ENCODE data around the gene ZNF609. TPM values are rescaled to one million over a fixed set of nuclear protein-coding genes. Genes with fewer than 3 reads are reported as not detected.

ZNF609 gene
- total RNA-seq, 2 donors from 2014 or later, result 17.9 to 22.7 TPM

DNA sequence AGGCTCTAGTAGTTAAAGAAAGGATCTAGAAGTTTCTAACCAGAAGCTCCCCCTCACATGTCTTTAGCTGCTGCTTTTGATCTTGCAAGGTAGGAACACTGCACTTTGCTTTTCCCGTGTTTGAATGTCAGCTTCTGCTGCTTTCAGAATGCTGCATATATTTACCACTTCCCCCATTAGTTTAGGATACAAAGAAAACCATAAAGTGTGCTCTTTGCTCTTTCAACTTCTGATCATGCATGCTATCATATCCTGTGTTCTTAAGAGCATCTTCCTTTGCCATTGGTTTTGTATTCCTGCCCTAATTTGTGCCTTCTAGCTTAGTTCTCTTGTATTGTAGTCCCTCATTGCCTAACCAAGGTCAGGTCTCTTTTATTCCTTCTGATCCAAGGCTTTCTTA is 43.3 kb downstream of the ZNF609 start:
- Histone ChIP-seq H3K27me3 (no peaks in the 10 kb centered on the region), H3K4me1 (peaks cover 44% of the 10 kb centered on the region), H3K27ac (peak overlapping the region in 2 of 4 donors; percentile 21 to 56), H3K9me3 (no peaks in the 10 kb centered on the region), H3K36me3 (replicated peaks in 1 of 2; ENCODE audit: insufficient read depth in 1 of 2, low read depth in 2 of 2) (peaks cover 0 to 2% of the 10 kb centered on the region in 2 donors), H3K4me3 (no peak overlapping the region)
- 21 to 35% methylated on average over 1 of the region's 1 CpG for WGBS, 2 donors
- ATAC-seq (no peak), DNase-seq (no peak)
- intact Hi-C loops (cut with DNase I), result no loop called here
- TF ChIP-seq, protein P1, sequence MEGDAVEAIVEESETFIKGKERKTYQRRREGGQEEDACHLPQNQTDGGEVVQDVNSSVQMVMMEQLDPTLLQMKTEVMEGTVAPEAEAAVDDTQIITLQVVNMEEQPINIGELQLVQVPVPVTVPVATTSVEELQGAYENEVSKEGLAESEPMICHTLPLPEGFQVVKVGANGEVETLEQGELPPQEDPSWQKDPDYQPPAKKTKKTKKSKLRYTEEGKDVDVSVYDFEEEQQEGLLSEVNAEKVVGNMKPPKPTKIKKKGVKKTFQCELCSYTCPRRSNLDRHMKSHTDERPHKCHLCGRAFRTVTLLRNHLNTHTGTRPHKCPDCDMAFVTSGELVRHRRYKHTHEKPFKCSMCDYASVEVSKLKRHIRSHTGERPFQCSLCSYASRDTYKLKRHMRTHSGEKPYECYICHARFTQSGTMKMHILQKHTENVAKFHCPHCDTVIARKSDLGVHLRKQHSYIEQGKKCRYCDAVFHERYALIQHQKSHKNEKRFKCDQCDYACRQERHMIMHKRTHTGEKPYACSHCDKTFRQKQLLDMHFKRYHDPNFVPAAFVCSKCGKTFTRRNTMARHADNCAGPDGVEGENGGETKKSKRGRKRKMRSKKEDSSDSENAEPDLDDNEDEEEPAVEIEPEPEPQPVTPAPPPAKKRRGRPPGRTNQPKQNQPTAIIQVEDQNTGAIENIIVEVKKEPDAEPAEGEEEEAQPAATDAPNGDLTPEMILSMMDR (IDR thresholded peaks at IDR 0.05), result no peak
- TF ChIP-seq POLR2A (IDR thresholded peaks at IDR 0.05), result no peak

DNA sequence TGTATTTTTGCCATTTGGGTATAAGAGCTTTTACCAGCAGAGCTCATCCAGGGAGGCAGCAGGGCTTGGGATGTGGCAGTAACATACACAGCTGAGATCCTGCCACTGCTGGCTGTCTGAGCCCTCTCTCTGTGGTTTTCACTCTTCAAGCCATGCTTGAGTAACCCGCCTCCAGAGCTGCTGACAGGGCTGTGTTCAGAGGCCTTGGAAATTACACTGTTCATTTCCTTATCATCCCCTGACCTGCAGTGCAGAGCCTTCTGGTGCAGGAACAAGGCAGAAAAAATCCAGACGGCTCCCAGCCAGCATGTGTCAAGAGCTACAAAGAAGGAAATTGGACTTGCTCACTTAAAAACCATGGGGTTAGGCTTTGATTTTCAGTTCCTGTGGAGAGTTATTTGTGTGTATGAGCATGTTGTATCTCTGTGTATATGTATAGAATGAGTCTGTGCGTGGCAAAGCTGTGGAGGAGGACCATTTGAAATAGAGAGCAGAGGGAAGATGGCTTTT is 47.0 kb downstream of the ZNF609 start:
- intact Hi-C loops (cut with DNase I), result no loop called here
- no peaks in the 10 kb centered on the region for H3K27me3 ChIP-seq
- WGBS, 2 donors, result 10 to 18% methylated on average over 3 of the region's 3 CpGs
- DNase-seq (peak; percentile 77 to 92 (median 84)), ATAC-seq (peak; percentile 96)
- TF ChIP-seq, protein P1 (IDR thresholded peaks at IDR 0.05), result no peak
- TF ChIP-seq POLR2A (IDR thresholded peaks at IDR 0.05), result peak in 1 of 3 donors; percentile 23
- no peak overlapping the region for H3K4me3 ChIP-seq
- no peaks in the 10 kb centered on the region for H3K9me3 ChIP-seq
- H3K27ac ChIP-seq, result peak overlapping the region; percentile 41 to 78 (median 57)
- no peaks in the 10 kb centered on the region for H3K36me3 ChIP-seq (replicated peaks in 1 of 2; ENCODE audit: insufficient read depth in 1 of 2, low read depth in 2 of 2)
- H3K4me1 ChIP-seq, result peaks cover 36% of the 10 kb centered on the region

DNA sequence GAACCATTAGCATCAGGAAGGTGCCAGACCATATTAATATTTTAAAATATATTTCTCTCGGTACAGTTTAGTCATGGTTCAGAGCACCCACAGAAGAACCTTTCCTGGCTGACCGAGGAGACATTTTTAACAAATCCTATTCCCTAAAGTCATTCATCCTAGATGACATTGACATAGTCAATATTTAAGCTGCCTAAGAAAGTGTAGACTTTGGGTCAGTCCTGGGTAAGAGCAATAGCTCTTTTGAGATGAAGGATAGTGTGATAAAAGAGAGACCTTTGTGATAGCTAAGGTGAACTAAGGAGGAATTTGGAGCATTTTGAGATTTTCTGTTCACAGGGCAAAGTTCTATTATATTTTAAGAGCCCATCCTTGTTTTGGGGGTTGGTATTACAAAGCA is 47.5 kb downstream of the ZNF609 start:
- Histone ChIP-seq H3K4me3 (no peak overlapping the region), H3K9me3 (no peaks in the 10 kb centered on the region), H3K36me3 (replicated peaks in 1 of 2; ENCODE audit: insufficient read depth in 1 of 2, low read depth in 2 of 2) (no peaks in the 10 kb centered on the region), H3K27ac (peak overlapping the region; percentile 41 to 78 (median 57)), H3K4me1 (peaks cover 31% of the 10 kb centered on the region), H3K27me3 (no peaks in the 10 kb centered on the region)
- ATAC-seq, result no peak
- DNase-seq, result no peak
- TF ChIP-seq POLR2A (IDR thresholded peaks at IDR 0.05), result no peak
- TF ChIP-seq, protein P1 (IDR thresholded peaks at IDR 0.05), result no peak
- intact Hi-C loops (cut with DNase I), result no loop called here
- 35 to 63% methylated on average over 2 of the region's 2 CpGs for WGBS, 2 donors

DNA sequence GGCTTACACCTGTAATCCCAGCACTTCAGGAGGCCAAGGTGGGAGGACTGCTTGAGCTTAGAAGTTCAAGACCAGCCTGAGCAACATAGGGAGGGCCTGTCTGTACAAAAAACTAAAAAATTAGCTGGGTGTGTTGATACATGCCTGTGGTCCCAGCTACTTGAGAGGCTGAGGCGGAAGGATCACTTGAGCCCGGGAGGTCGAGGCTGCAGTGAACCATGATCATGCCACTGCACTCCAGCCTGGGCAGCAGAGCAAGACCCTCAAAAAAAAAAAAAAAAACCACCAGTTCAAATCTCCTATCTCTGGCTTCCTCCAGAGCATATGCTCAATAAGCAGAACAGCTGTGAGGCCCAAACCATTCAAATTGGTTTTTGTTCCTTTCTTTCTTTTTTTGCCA is 53.4 kb downstream of the ZNF609 start:
- Histone ChIP-seq H3K27ac (no peak overlapping the region), H3K4me1 (peaks cover 16% of the 10 kb centered on the region), H3K27me3 (no peaks in the 10 kb centered on the region), H3K4me3 (no peak overlapping the region), H3K9me3 (no peaks in the 10 kb centered on the region), H3K36me3 (replicated peaks in 1 of 2; ENCODE audit: insufficient read depth in 1 of 2, low read depth in 2 of 2) (no peaks in the 10 kb centered on the region)
- TF ChIP-seq, protein P1 (IDR thresholded peaks at IDR 0.05), result no peak
- TF ChIP-seq POLR2A (IDR thresholded peaks at IDR 0.05), result no peak
- WGBS, 2 donors, result 96 to 97% methylated on average over 3 of the region's 3 CpGs
- ATAC-seq (no peak), DNase-seq (no peak)
- intact Hi-C loops (cut with DNase I), result no loop called here

DNA sequence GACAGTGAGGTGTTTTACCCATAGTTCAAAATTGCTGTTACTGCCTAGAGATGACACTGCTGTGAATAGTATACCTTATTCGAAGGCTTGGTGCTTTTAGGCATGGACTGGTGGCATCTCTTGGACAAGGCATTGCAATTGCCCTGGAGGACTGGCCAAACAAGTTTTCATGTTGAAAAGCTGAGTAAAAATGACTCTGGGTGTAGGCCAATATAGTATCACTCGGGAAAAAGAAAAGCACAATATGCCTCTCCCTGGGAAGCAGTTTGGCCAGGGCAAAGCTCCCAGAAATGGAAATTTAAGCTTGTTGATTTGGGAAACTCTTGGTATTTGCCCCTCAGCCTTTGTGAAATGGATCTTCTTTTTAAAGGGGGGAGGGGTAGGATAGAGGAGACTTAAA is 54.8 kb downstream of the ZNF609 start:
- Histone ChIP-seq H3K27ac (peak overlapping the region in 3 of 4 donors; percentile 38 to 70 (median 38)), H3K4me1 (peaks cover 20% of the 10 kb centered on the region), H3K27me3 (no peaks in the 10 kb centered on the region), H3K9me3 (no peaks in the 10 kb centered on the region), H3K4me3 (no peak overlapping the region), H3K36me3 (replicated peaks in 1 of 2; ENCODE audit: insufficient read depth in 1 of 2, low read depth in 2 of 2) (no peaks in the 10 kb centered on the region)
- peak in 1 of 4 donors; percentile 35 for DNase-seq
- ATAC-seq, result peak; percentile 52
- 22 to 40% methylated on average over 2 of the region's 2 CpGs for WGBS, 2 donors
- intact Hi-C loops (cut with DNase I), result no loop called here
- TF ChIP-seq, protein P1 (IDR thresholded peaks at IDR 0.05), result no peak
- no peak for TF ChIP-seq POLR2A (IDR thresholded peaks at IDR 0.05)

All from body of pancreas (tissue), 4 donors.